Ectodermal cell (in vitro differentiated cells): ENCODE results near the gene SLC35A2.

ENCODE experiments used
- H3K27ac ChIP-seq: 2 replicates; pipeline ENCODE4 v1.7.0; 2013; ENCODE audit warnings: mild to moderate bottlenecking, low read depth, low read length; ENCODE audit not compliant: insufficient read depth, poor library complexity, severe bottlenecking
- H3K27me3 ChIP-seq: 2 replicates; pipeline ENCODE4 v1.7.0; 2013; ENCODE audit warnings: mild to moderate bottlenecking, low read length; ENCODE audit not compliant: insufficient read depth, control insufficient read depth, poor library complexity, severe bottlenecking
- H3K36me3 ChIP-seq: one replicate; pipeline ENCODE4 v1.7.0; 2013; ENCODE audit warnings: low read length; ENCODE audit not compliant: control insufficient read depth, insufficient read depth
- H3K4me1 ChIP-seq: one replicate; pipeline ENCODE4 v1.7.0; 2013; ENCODE audit warnings: low read length; ENCODE audit not compliant: control insufficient read depth, insufficient read depth
- H3K4me3 ChIP-seq: 2 replicates; pipeline ENCODE4 v1.7.0; 2013; ENCODE audit warnings: low read depth, low read length, control low read depth; ENCODE audit not compliant: insufficient read depth
- H3K9me3 ChIP-seq: 2 replicates; pipeline ENCODE4 v1.7.0; 2013; ENCODE audit warnings: mild to moderate bottlenecking, low read length, moderate library complexity; ENCODE audit not compliant: control insufficient read depth
- WGBS, 2 experiments: methylation state at CpG; one replicate each; pipeline ENCODE4 v1.1.7; 2013; ENCODE audit warnings: missing lambda C conversion rate in 2 of 2; 5-methylcytosine and 5-hydroxymethylcytosine counted together

SLC35A2 gene

GRCh38 chrX:48940404-48940955, 29.0 kb upstream of the SLC35A2 start:
- Histone ChIP-seq H3K36me3 (no peaks in the 10 kb centered on the region), H3K9me3 (no peaks in the 10 kb centered on the region), H3K4me3 (no peak overlapping the region), H3K4me1 (peaks cover 6% of the 10 kb centered on the region), H3K27me3 (no peaks in the 10 kb centered on the region), H3K27ac (no peak overlapping the region)
- WGBS, 2 experiments, result 96 to 100% methylated on average over 2 of the region's 2 CpGs

- Histone ChIP-seq H3K27ac (no peak overlapping the region), H3K9me3 (no peaks in the 10 kb centered on the region), H3K36me3 (peaks cover 4% of the 10 kb centered on the region), H3K27me3 (no peaks in the 10 kb centered on the region), H3K4me3 (no peak overlapping the region), H3K4me1 (peaks cover 6% of the 10 kb centered on the region)
- 88 to 95% methylated on average over 2 to 3 of the region's 3 CpGs for WGBS, 2 experiments
These were observed 28.2 kb upstream of the SLC35A2 start for GRCh38 chrX:48939524-48940228.

- Histone ChIP-seq H3K36me3 (peaks cover 6% of the 10 kb centered on the region), H3K4me3 (no peak overlapping the region), H3K4me1 (peaks cover 6% of the 10 kb centered on the region), H3K27ac (no peak overlapping the region), H3K9me3 (no peaks in the 10 kb centered on the region), H3K27me3 (no peaks in the 10 kb centered on the region)
- 83 to 87% methylated on average over 1 of the region's 1 CpG for WGBS, 2 experiments
These were observed 27.4 kb upstream of the SLC35A2 start for GRCh38 chrX:48938721-48939425.

- H3K27ac ChIP-seq, result no peak overlapping the region
- no peaks in the 10 kb centered on the region for H3K9me3 ChIP-seq
- no peaks in the 10 kb centered on the region for H3K27me3 ChIP-seq
- H3K4me1 ChIP-seq, result peaks cover 6% of the 10 kb centered on the region
- no peak overlapping the region for H3K4me3 ChIP-seq
- WGBS, 2 experiments, result 19 to 21% methylated on average over 9 of the region's 9 CpGs
- peaks cover 13% of the 10 kb centered on the region for H3K36me3 ChIP-seq
These were observed 25.8 kb upstream of the SLC35A2 start for GRCh38 chrX:48937054-48937907.

- Histone ChIP-seq H3K4me3 (no peak overlapping the region), H3K27ac (no peak overlapping the region), H3K9me3 (no peaks in the 10 kb centered on the region), H3K36me3 (peaks cover 13% of the 10 kb centered on the region), H3K27me3 (no peaks in the 10 kb centered on the region), H3K4me1 (peaks cover 6% of the 10 kb centered on the region)
- 92 to 95% methylated on average over 8 of the region's 8 CpGs for WGBS, 2 experiments
These were observed 25.1 kb upstream of the SLC35A2 start for GRCh38 chrX:48936429-48937053.

- Histone ChIP-seq H3K36me3 (peaks cover 13% of the 10 kb centered on the region), H3K27ac (no peak overlapping the region), H3K27me3 (no peaks in the 10 kb centered on the region), H3K4me1 (peaks cover 6% of the 10 kb centered on the region), H3K9me3 (no peaks in the 10 kb centered on the region), H3K4me3 (no peak overlapping the region)
- WGBS, 2 experiments, result 82 to 88% methylated on average over 1 of the region's 1 CpG
These were observed 23.8 kb upstream of the SLC35A2 start for GRCh38 chrX:48935301-48935670.

GRCh38 chrX:48934581-48935300, 23.3 kb upstream of the SLC35A2 start:
- Histone ChIP-seq H3K27me3 (no peaks in the 10 kb centered on the region), H3K4me1 (peaks cover 6% of the 10 kb centered on the region), H3K9me3 (no peaks in the 10 kb centered on the region), H3K27ac (no peak overlapping the region), H3K36me3 (peaks cover 13% of the 10 kb centered on the region), H3K4me3 (no peak overlapping the region)
- WGBS, 2 experiments, result 94 to 95% methylated on average over 6 to 7 of the region's 7 CpGs

GRCh38 chrX:48933757-48934156, 22.3 kb upstream of the SLC35A2 start:
- Histone ChIP-seq H3K4me3 (no peak overlapping the region), H3K36me3 (peaks cover 13% of the 10 kb centered on the region), H3K4me1 (peaks cover 6% of the 10 kb centered on the region), H3K9me3 (no peaks in the 10 kb centered on the region), H3K27ac (no peak overlapping the region), H3K27me3 (no peaks in the 10 kb centered on the region)
- WGBS, 2 experiments, result 94 to 100% methylated on average over 2 of the region's 2 CpGs

- Histone ChIP-seq H3K4me1 (peaks cover 5% of the 10 kb centered on the region), H3K27ac (no peak overlapping the region), H3K36me3 (peaks cover 2% of the 10 kb centered on the region), H3K4me3 (no peak overlapping the region), H3K9me3 (no peaks in the 10 kb centered on the region), H3K27me3 (no peaks in the 10 kb centered on the region)
- WGBS, 2 experiments, result 20 to 26% methylated on average over 2 of the region's 2 CpGs
These were observed 16.4 kb upstream of the SLC35A2 start for GRCh38 chrX:48927736-48928382.
